ENCODE results near the gene FBN1. TPM values are rescaled to one million over a fixed set of nuclear protein-coding genes. Genes with fewer than 3 reads are reported as not detected.

FBN1 gene
- polyA plus RNA-seq, 2 of the 4 experiments (the other 2 are of a cell fraction), result 6.3 to 9.4 TPM

DNA sequence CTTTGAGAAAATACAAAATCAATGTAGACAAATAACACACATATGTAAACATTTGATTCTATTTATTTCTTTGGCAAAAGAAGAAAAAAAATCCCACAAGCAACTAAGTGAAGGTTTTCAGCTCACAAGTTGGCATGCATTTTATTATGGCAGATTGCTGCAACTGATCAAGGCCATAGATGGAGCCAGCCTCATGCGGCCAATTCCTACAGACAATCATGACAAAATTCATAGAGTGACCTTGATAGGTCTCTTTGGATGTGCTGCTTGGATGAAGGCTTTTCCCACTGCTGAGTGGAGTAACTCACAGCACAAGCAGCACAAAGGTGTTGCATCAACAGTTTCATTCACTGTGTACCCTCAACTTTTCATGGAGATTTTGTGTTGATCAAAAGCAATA lies 22.1 kb downstream of the FBN1 start (continued):
- TF ChIP-seq, protein P1, sequence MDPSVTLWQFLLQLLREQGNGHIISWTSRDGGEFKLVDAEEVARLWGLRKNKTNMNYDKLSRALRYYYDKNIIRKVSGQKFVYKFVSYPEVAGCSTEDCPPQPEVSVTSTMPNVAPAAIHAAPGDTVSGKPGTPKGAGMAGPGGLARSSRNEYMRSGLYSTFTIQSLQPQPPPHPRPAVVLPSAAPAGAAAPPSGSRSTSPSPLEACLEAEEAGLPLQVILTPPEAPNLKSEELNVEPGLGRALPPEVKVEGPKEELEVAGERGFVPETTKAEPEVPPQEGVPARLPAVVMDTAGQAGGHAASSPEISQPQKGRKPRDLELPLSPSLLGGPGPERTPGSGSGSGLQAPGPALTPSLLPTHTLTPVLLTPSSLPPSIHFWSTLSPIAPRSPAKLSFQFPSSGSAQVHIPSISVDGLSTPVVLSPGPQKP (IDR thresholded peaks at IDR 0.05; ENCODE audit: low read depth, low read length), result no peak

DNA sequence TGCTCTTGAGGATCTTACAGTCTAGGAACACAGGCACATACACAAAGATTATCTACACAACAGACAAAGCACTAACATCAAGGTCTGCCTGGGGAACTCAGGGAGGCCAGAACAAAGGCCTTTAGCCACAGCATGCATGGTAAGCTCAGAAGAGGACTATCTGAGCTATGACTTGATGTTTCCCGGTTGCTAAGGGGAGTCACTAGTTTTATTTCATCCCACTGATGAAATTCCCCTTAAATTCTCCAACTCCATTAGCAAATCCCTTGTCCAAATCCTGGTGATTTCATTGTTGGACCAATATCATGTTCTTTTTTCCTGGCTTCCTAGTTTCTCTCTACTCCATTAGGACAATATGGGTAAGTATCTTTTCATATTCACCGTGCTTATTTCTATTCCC lies 23.3 kb downstream of the FBN1 start:
- FAIRE-seq, result no peak
- CTCF ChIA-PET, result no interaction called here

DNA sequence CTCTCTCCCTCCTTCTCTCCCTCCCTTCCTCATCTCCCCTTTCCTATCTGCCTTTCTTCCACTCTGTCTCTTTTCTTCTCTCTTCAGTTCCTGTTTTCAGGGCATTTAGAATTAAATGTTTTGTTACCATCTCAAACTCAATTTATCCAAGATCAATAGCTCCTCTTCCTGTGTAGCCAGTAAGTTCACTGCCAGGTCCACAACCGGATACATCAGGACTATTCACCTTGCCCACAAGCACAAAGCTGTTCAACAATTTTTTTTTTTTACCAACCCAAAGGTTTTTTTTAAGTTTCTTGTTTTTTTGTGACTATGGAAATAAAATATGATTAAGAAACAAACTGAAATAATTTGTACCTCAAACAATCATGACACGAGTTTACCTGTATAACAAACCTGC lies 26.1 kb downstream of the FBN1 start:
- 55% methylated on average over 2 of the region's 2 CpGs for WGBS (ENCODE audit: missing lambda C conversion rate)
- Histone ChIP-seq H3K4me1 (no peaks in the 10 kb centered on the region), H3K27ac (no peak overlapping the region), H3K4me3 (no peak overlapping the region), H3K9me3 (no peaks in the 10 kb centered on the region), H3K4me2 (no peak overlapping the region)
- DNase-seq (ENCODE audit: low read depth in 1 of 2, low spot score in 1 of 2) (no peak), FAIRE-seq (no peak), ATAC-seq (no peak)
- ChIA-PET POLR2A (no interaction called here), CTCF (no interaction called here)
- TF ChIP-seq JUNB (IDR thresholded peaks at IDR 0.05) (no peak), SREBF2 (IDR thresholded peaks at IDR 0.05) (no peak), POLR2AphosphoS2 (conservative IDR thresholded peaks at IDR 0.05; ENCODE audit: low read length) (no peak), MAZ (IDR thresholded peaks at IDR 0.05; ENCODE audit: borderline replicate concordance, low read depth, low read length) (no peak), RCOR1 (IDR thresholded peaks at IDR 0.05; ENCODE audit: low read depth, low read length) (no peak), GATA3 (IDR thresholded peaks at IDR 0.05; ENCODE audit: borderline replicate concordance) (no peak), CBX2 (IDR thresholded peaks at IDR 0.05; ENCODE audit: borderline replicate concordance, low read depth) (no peak), FOSL2 (IDR thresholded peaks at IDR 0.05) (no peak), FOSL2 (CRISPR knock-in tag; IDR thresholded peaks at IDR 0.05) (no peak), FOXS1 (CRISPR knock-in tag; IDR thresholded peaks at IDR 0.05) (no peak), JUN (IDR thresholded peaks at IDR 0.05) (no peak)
- TF ChIP-seq, protein P2, sequence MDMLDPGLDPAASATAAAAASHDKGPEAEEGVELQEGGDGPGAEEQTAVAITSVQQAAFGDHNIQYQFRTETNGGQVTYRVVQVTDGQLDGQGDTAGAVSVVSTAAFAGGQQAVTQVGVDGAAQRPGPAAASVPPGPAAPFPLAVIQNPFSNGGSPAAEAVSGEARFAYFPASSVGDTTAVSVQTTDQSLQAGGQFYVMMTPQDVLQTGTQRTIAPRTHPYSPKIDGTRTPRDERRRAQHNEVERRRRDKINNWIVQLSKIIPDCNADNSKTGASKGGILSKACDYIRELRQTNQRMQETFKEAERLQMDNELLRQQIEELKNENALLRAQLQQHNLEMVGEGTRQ (IDR thresholded peaks at IDR 0.05), result no peak
- TF ChIP-seq, protein P3, sequence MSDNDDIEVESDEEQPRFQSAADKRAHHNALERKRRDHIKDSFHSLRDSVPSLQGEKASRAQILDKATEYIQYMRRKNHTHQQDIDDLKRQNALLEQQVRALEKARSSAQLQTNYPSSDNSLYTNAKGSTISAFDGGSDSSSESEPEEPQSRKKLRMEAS (IDR thresholded peaks at IDR 0.05), result no peak
- TF ChIP-seq, protein P1 (IDR thresholded peaks at IDR 0.05; ENCODE audit: low read depth, low read length), result no peak
- TF ChIP-seq, protein P4, sequence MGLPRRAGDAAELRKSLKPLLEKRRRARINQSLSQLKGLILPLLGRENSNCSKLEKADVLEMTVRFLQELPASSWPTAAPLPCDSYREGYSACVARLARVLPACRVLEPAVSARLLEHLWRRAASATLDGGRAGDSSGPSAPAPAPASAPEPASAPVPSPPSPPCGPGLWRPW (IDR thresholded peaks at IDR 0.05), result no peak

More for the DNA sequence above, 23.3 kb downstream of the FBN1 start:
- no peaks in the 10 kb centered on the region for H3K9me3 ChIP-seq
- POLR2A ChIA-PET, result no interaction called here
- WGBS (ENCODE audit: missing lambda C conversion rate), result 86% methylated on average over 2 of the region's 2 CpGs
- TF ChIP-seq MAZ (IDR thresholded peaks at IDR 0.05; ENCODE audit: borderline replicate concordance, low read depth, low read length) (no peak), POLR2A (IDR thresholded peaks at IDR 0.05; ENCODE audit: low read length) (no peak), PHF8 (IDR thresholded peaks at IDR 0.05; ENCODE audit: borderline replicate concordance, low read depth) (no peak), GATA3 (IDR thresholded peaks at IDR 0.05; ENCODE audit: borderline replicate concordance) (no peak), TP53 (CRISPR knock-in tag; IDR thresholded peaks at IDR 0.05) (no peak), NFE2L2 (conservative IDR thresholded peaks at IDR 0.05; ENCODE audit: low read length) (no peak), RCOR1 (IDR thresholded peaks at IDR 0.05; ENCODE audit: low read depth, low read length) (no peak), JUN (IDR thresholded peaks at IDR 0.05) (no peak), ZC3H11A (IDR thresholded peaks at IDR 0.05) (no peak), CHD4 (IDR thresholded peaks at IDR 0.05; ENCODE audit: borderline replicate concordance) (no peak), HEYL (CRISPR knock-in tag; IDR thresholded peaks at IDR 0.05) (no peak), CHD2 (IDR thresholded peaks at IDR 0.05; ENCODE audit: low read length, partially characterized antibody) (no peak), FOXS1 (CRISPR knock-in tag; IDR thresholded peaks at IDR 0.05) (no peak), EP300 (IDR thresholded peaks at IDR 0.05) (no peak), NR3C1 (IDR thresholded peaks at IDR 0.05) (no peak)
- TF ChIP-seq, protein P5, sequence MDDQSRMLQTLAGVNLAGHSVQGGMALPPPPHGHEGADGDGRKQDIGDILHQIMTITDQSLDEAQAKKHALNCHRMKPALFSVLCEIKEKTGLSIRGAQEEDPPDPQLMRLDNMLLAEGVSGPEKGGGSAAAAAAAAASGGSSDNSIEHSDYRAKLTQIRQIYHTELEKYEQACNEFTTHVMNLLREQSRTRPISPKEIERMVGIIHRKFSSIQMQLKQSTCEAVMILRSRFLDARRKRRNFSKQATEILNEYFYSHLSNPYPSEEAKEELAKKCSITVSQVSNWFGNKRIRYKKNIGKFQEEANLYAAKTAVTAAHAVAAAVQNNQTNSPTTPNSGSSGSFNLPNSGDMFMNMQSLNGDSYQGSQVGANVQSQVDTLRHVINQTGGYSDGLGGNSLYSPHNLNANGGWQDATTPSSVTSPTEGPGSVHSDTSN (IDR thresholded peaks at IDR 0.05), result no peak
- TF ChIP-seq, protein P3 (IDR thresholded peaks at IDR 0.05), result no peak
- no peak overlapping the region for H3K4me3 ChIP-seq
- no peak overlapping the region for H3K4me2 ChIP-seq
- DNase-seq (ENCODE audit: low read depth in 1 of 2, low spot score in 1 of 2) (no peak), ATAC-seq (no peak)
- peaks cover 2% of the 10 kb centered on the region; the same call in 1 of the 3 replicates for H3K4me1 ChIP-seq
- no peak overlapping the region for H3K27ac ChIP-seq
